CD14-positive monocyte (primary cell): ENCODE results near the gene METTL2B. TPM values are rescaled to one million over a fixed set of nuclear protein-coding genes. Genes with fewer than 3 reads are reported as not detected.

Experiments used
- DNase-seq, 3 donors: peaks; one replicate each; pipeline ENCODE4 v3.0.0-alpha.2; 2011 to 2022
- H2AFZ ChIP-seq: 2 replicates; pipeline ENCODE4 v1.6.0; 2012; ENCODE audit warnings: mild to moderate bottlenecking, low read depth, low read length, inconsistent platforms; ENCODE audit not compliant: insufficient read depth, poor library complexity, severe bottlenecking
- H3K27ac ChIP-seq, 2 donors: 1 replicate in 1 of 2; 2 replicates in 1 of 2; pipeline ENCODE4 v1.5.1; 2012 to 2013; ENCODE audit warnings: low read length in 2 of 2, control low read depth in 1 of 2, inconsistent platforms in 1 of 2, low read depth in 1 of 2, mild to moderate bottlenecking in 1 of 2
- H3K27me3 ChIP-seq, 2 donors: one replicate each; pipeline versions ENCODE4 v1.6.0 to v1.6.1; 2011 to 2013; ENCODE audit warnings: low read length in 2 of 2; ENCODE audit not compliant: control insufficient read depth in 2 of 2, insufficient read depth in 2 of 2
- H3K36me3 ChIP-seq, 2 donors: replicated peaks in 1 of 2; 1 replicate in 1 of 2; 2 replicates in 1 of 2; pipeline versions ENCODE4 v1.5.1 to v1.6.1; 2012 to 2013; ENCODE audit warnings: low read length in 2 of 2, control low read depth in 1 of 2, inconsistent platforms in 1 of 2, mild to moderate bottlenecking in 1 of 2; ENCODE audit not compliant: insufficient read depth in 2 of 2, control insufficient read depth in 1 of 2
- H3K4me1 ChIP-seq, 2 donors: 1 replicate in 1 of 2; 2 replicates in 1 of 2; pipeline versions ENCODE4 v1.5.1 to v1.6.1; 2012 to 2013; ENCODE audit warnings: low read length in 2 of 2, control low read depth in 1 of 2, inconsistent platforms in 1 of 2, mild to moderate bottlenecking in 1 of 2, moderate library complexity in 1 of 2; ENCODE audit not compliant: insufficient read depth in 2 of 2, control insufficient read depth in 1 of 2
- H3K4me2 ChIP-seq: replicated peaks from 2 replicates; pipeline ENCODE3; 2012; ENCODE audit warnings: low read length, moderate library complexity, mild to moderate bottlenecking; ENCODE audit not compliant: poor library complexity, severe bottlenecking; ENCODE audit errors: extremely low read depth
- H3K4me3 ChIP-seq, 3 experiments: fragments of 200-600 bp in 1 of 3; sonication (generic) in 1 of 3; replicated peaks in 1 of 3; 1 replicate in 2 of 3; 2 replicates in 1 of 3; pipeline ENCODE4 v1.5.1; 2011 to 2013; ENCODE audit warnings: low read length in 3 of 3, mild to moderate bottlenecking in 3 of 3, control low read depth in 2 of 3, low read depth in 2 of 3, inconsistent platforms in 1 of 3, moderate library complexity in 1 of 3
- H3K79me2 ChIP-seq: 2 replicates; pipeline ENCODE4 v1.6.0; 2012; ENCODE audit warnings: mild to moderate bottlenecking, control low read depth, inconsistent platforms, low read length, moderate library complexity; ENCODE audit not compliant: insufficient read depth
- H3K9ac ChIP-seq: 2 replicates; pipeline ENCODE4 v1.6.0; 2017; ENCODE audit warnings: low read length, mild to moderate bottlenecking; ENCODE audit not compliant: insufficient read depth, poor library complexity, severe bottlenecking
- H3K9me3 ChIP-seq, 2 donors: replicated peaks in 1 of 2; 1 replicate in 1 of 2; 2 replicates in 1 of 2; pipeline versions ENCODE4 v1.5.1 to v1.6.1; 2012 to 2013; ENCODE audit warnings: low read length in 2 of 2, control low read depth in 1 of 2; ENCODE audit not compliant: control insufficient read depth in 1 of 2, insufficient read depth in 1 of 2
- H4K20me1 ChIP-seq: 2 replicates; pipeline ENCODE4 v1.6.0; 2012; ENCODE audit warnings: mild to moderate bottlenecking, low read length, control low read depth, moderate library complexity; ENCODE audit not compliant: insufficient read depth
- H3K27ac Mint-ChIP-seq, 7 donors: one replicate each; pipeline ENCODE4 v1.8.0; 2020; ENCODE audit warnings: mild to moderate bottlenecking in 7 of 7, mixed read lengths in 7 of 7, moderate library complexity in 6 of 7, inconsistent platforms in 2 of 7
- H3K27me3 Mint-ChIP-seq, 3 donors: one replicate each; pipeline ENCODE4 v1.8.0; 2021 to 2022; ENCODE audit warnings: low read depth in 3 of 3, mild to moderate bottlenecking in 3 of 3, mixed read lengths in 3 of 3, moderate library complexity in 3 of 3, inconsistent platforms in 1 of 3
- H3K36me3 Mint-ChIP-seq, 2 donors: one replicate each; pipeline ENCODE4 v1.8.0; 2020; ENCODE audit warnings: mixed read lengths in 2 of 2, inconsistent platforms in 1 of 2, mild to moderate bottlenecking in 1 of 2
- H3K4me1 Mint-ChIP-seq: one replicate; pipeline ENCODE4 v1.8.0; 2020; ENCODE audit warnings: mild to moderate bottlenecking, mixed read lengths
- H3K4me3 Mint-ChIP-seq, 2 donors: one replicate each; pipeline ENCODE4 v1.8.0; 2020; ENCODE audit warnings: mild to moderate bottlenecking in 2 of 2, mixed read lengths in 2 of 2, moderate library complexity in 1 of 2
- H3K9me3 Mint-ChIP-seq, 7 donors: one replicate each; pipeline ENCODE4 v1.8.0; 2020 to 2022; ENCODE audit warnings: mixed read lengths in 7 of 7, mild to moderate bottlenecking in 6 of 7, moderate library complexity in 6 of 7, inconsistent platforms in 2 of 7
- WGBS: methylation state at CpG from one replicate; pipeline ENCODE4 v1.1.5; 2013; ENCODE audit warnings: missing lambda C conversion rate; ENCODE audit not compliant: insufficient coverage; 5-methylcytosine and 5-hydroxymethylcytosine counted together
- intact Hi-C, 2 donors: fragments of 100-400 bp; cut with micrococcal nuclease; formaldehyde crosslinking; loops; one replicate each; pipeline versions ENCODE4 v1.15.0 to v1.15.1; 2023
- polyA plus RNA-seq, 3 donors: library from polyadenylated mRNA; depleted of rRNA in 1 of 3; unstranded in 2 of 3; stranded (reverse) in 1 of 3; fragments of 300-500 nt in 2 of 3; fragments of >200 nt in 1 of 3; fragmentation: Illumina TruSeq in 2 of 3; gene quantifications; 1 replicate in 2 of 3; 2 replicates in 1 of 3; pipeline ENCODE4 v1.2.3, GENCODE V29; 2012 to 2021
- TF ChIP-seq, protein P1 (sequence below): fragments of 200-600 bp; IDR thresholded peaks from one replicate; pipeline ENCODE4 v1.8.0; 2022; ENCODE audit warnings: antibody characterized with exemption, mild to moderate bottlenecking

METTL2B gene
- polyA plus RNA-seq, 3 donors: 7.5 to 11.1 (median 10.1) TPM

DNA sequence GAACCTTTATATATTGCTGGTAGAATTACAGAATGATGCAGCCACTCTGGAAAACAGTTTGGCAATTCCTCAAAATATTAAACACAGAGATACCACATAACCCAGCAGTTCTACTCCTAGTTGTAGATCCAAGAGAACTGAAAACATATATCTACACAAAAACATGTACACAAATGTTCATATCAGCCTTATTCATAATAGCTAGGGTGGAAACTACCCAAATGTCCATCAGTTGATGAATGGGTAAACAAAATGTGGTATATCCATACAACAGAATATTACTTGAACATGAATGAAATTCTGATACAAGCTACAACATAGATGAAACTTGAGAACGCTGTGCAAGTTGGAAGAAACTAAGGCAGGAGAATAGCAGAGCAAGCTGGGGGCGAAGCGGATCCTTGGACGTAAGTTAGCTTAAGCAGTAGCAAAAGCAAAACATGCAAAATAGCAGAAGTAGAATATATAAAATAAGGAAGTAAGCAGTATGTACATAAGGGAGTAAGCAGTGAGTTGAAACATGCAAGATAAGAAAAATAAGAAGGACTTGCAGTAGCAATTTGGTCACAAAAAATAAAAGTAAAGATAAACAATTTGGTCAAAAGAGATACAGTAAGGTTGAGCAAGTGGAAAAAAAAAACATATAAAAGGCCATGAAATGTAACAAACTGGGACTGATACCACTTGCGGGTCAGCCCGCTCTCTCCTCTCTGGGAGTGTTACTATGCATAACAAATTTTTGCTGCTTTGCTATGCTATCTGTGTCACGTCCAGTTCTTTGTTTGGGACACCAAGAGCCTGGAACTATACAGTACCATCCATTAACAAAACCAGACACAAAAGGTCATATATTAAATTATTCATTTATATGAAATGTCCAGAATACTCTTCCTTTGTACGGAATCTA, 38.9 kb upstream of the METTL2B start:
- peak overlapping the region; percentile 65 for H3K4me2 ChIP-seq
- TF ChIP-seq, protein P1, sequence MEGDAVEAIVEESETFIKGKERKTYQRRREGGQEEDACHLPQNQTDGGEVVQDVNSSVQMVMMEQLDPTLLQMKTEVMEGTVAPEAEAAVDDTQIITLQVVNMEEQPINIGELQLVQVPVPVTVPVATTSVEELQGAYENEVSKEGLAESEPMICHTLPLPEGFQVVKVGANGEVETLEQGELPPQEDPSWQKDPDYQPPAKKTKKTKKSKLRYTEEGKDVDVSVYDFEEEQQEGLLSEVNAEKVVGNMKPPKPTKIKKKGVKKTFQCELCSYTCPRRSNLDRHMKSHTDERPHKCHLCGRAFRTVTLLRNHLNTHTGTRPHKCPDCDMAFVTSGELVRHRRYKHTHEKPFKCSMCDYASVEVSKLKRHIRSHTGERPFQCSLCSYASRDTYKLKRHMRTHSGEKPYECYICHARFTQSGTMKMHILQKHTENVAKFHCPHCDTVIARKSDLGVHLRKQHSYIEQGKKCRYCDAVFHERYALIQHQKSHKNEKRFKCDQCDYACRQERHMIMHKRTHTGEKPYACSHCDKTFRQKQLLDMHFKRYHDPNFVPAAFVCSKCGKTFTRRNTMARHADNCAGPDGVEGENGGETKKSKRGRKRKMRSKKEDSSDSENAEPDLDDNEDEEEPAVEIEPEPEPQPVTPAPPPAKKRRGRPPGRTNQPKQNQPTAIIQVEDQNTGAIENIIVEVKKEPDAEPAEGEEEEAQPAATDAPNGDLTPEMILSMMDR: no peak
- peak overlapping the region; percentile 65 for H2AFZ ChIP-seq
- Mint-ChIP-seq H3K4me3 (peak overlapping the region in 1 of 2 donors; percentile 82), H3K4me1 (peaks cover 29% of the 10 kb centered on the region), H3K36me3 (no peaks in the 10 kb centered on the region), H3K27me3 (peaks cover 0 to 1% (median 0%) of the 10 kb centered on the region in 3 donors), H3K27ac (peak overlapping the region; percentile 65 to 91 (median 84)), H3K9me3 (peaks cover 0 to 3% (median 0%) of the 10 kb centered on the region in 7 donors)
- WGBS: 26% methylated on average over 6 of the region's 8 CpGs
- no peaks in the 10 kb centered on the region for H3K36me3 ChIP-seq
- H3K4me3 ChIP-seq: peak overlapping the region in 2 of 3 experiments; percentile 30 to 61
- intact Hi-C loops: no loop called here
- H3K27me3 ChIP-seq: no peaks in the 10 kb centered on the region
- H3K79me2 ChIP-seq: no peaks in the 10 kb centered on the region
- H3K9me3 ChIP-seq: no peaks in the 10 kb centered on the region
- H3K27ac ChIP-seq: peak overlapping the region; percentile 78 to 85
- no peaks in the 10 kb centered on the region for H4K20me1 ChIP-seq
- peaks cover 26 to 27% of the 10 kb centered on the region in 2 donors for H3K4me1 ChIP-seq
- peak overlapping the region; percentile 9 for H3K9ac ChIP-seq
- peak; percentile 44 to 65 (median 59) for DNase-seq

DNA sequence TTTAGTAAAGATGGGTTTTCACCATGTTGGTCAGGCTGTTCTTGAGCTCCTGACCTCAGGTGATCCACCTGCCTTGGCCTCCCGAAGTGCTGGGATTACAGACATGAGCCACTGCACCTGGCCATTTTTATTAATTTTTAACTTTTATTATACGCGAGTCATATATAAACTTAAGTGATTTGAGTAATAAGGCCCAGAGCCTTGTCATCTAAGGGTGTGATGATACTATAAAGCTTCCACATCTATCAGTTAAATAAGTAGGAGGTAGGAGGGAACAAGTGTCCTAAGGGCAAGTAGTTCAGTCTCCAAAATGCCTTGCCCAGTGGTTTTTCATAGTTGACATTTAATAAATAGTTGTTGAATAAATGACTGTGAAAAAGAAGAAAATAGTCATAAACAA, 34.2 kb upstream of the METTL2B start:
- H4K20me1 ChIP-seq: no peaks in the 10 kb centered on the region
- no peak overlapping the region for H2AFZ ChIP-seq
- TF ChIP-seq, protein P1: no peak
- no peaks in the 10 kb centered on the region for H3K9me3 ChIP-seq
- no peak overlapping the region for H3K27ac Mint-ChIP-seq
- no CpG with 5 or more reads among the region's 3 CpGs for WGBS
- no peaks in the 10 kb centered on the region for H3K36me3 Mint-ChIP-seq
- no peaks in the 10 kb centered on the region for H3K27me3 ChIP-seq
- H3K9ac ChIP-seq: no peak overlapping the region
- H3K36me3 ChIP-seq: no peaks in the 10 kb centered on the region
- no peak for DNase-seq
- intact Hi-C loops: no loop called here
- peaks cover 25 to 29% of the 10 kb centered on the region in 2 donors for H3K4me1 ChIP-seq
- H3K4me1 Mint-ChIP-seq: peaks cover 33% of the 10 kb centered on the region
- H3K27ac ChIP-seq: no peak overlapping the region
- H3K9me3 Mint-ChIP-seq: no peaks in the 10 kb centered on the region
- H3K79me2 ChIP-seq: no peaks in the 10 kb centered on the region
- H3K4me3 ChIP-seq: no peak overlapping the region
- H3K4me3 Mint-ChIP-seq: no peak overlapping the region
- H3K4me2 ChIP-seq: no peak overlapping the region
- peaks cover 0 to 2% (median 1%) of the 10 kb centered on the region in 3 donors for H3K27me3 Mint-ChIP-seq
